Osteoblast (primary cell): ENCODE results near the gene KRTAP20-1. TPM values are rescaled to one million over a fixed set of nuclear protein-coding genes. Genes with fewer than 3 reads are reported as not detected.

Experiments
- DNase-seq: peaks from one replicate; pipeline ENCODE4 v3.0.0; 2011; ENCODE audit warnings: low spot score, mixed read lengths; ENCODE audit not compliant: insufficient read length; ENCODE audit errors: missing footprints
- H2AFZ ChIP-seq: 2 replicates; pipeline ENCODE4 v1.6.0; 2011; ENCODE audit warnings: mild to moderate bottlenecking, low read length
- H3K27ac ChIP-seq: 2 replicates; pipeline ENCODE4 v1.5.1; 2011; ENCODE audit warnings: mild to moderate bottlenecking, low read depth, low read length, moderate library complexity
- H3K27me3 ChIP-seq: 2 replicates; pipeline ENCODE4 v1.6.0; 2012; ENCODE audit warnings: mild to moderate bottlenecking, control low read depth, inconsistent platforms, low read length, moderate library complexity; ENCODE audit not compliant: insufficient read depth
- H3K36me3 ChIP-seq: 2 replicates; pipeline ENCODE4 v1.5.1; 2011; ENCODE audit warnings: mild to moderate bottlenecking, low read length, control low read depth, moderate library complexity; ENCODE audit not compliant: insufficient read depth
- H3K4me1 ChIP-seq: 2 replicates; pipeline ENCODE4 v1.5.1; 2011; ENCODE audit warnings: mild to moderate bottlenecking, low read length, control low read depth, moderate library complexity; ENCODE audit not compliant: insufficient read depth
- H3K4me2 ChIP-seq: 2 replicates; pipeline ENCODE4 v1.6.0; 2011; ENCODE audit warnings: mild to moderate bottlenecking, low read length; ENCODE audit not compliant: insufficient read depth
- H3K4me3 ChIP-seq: fragments of 200-600 bp; sonication (generic); 3 replicates; pipeline ENCODE4 v1.5.1; 2012; ENCODE audit warnings: mild to moderate bottlenecking, low read length, inconsistent platforms; ENCODE audit not compliant: insufficient read depth
- H3K79me2 ChIP-seq: 2 replicates; pipeline ENCODE4 v1.6.0; 2012; ENCODE audit warnings: mild to moderate bottlenecking, low read length, control low read depth, inconsistent platforms; ENCODE audit not compliant: insufficient read depth
- H3K9me3 ChIP-seq: 2 replicates; pipeline ENCODE4 v1.5.1; 2011; ENCODE audit warnings: low read depth, low read length, control low read depth
- H4K20me1 ChIP-seq: 2 replicates; pipeline ENCODE4 v1.6.0; 2012; ENCODE audit warnings: mild to moderate bottlenecking, low read length, control low read depth; ENCODE audit not compliant: insufficient read depth
- CTCF ChIP-seq: IDR thresholded peaks from 2 replicates; pipeline ENCODE4 v1.5.1; 2011; ENCODE audit warnings: mild to moderate bottlenecking, low read depth, low read length, moderate library complexity; ENCODE audit errors: extremely low read depth
- total RNA-seq: library from RNA; depleted of rRNA; stranded (reverse); fragments of >200 nt; gene quantifications from 2 replicates; pipeline ENCODE4 v1.2.3, GENCODE V29; 2012

Gene KRTAP20-1
- total RNA-seq: not detected in 2 replicates

GRCh38 chr21:30616125-30616524 is at the start of gene KRTAP20-1:
Gene KRTAP20-1 (plus strand): TSS chr21:30616425. CDS start chr21:30616455, 30 bp downstream.
- Histone ChIP-seq H3K4me1 (no peaks in the 10 kb centered on the region), H3K79me2 (no peaks in the 10 kb centered on the region), H3K9me3 (peaks cover 8% of the 10 kb centered on the region), H3K36me3 (no peaks in the 10 kb centered on the region), H3K27ac (no peak within 1 kb of the TSS), H3K27me3 (no peaks in the 10 kb centered on the region), H4K20me1 (no peaks in the 10 kb centered on the region), H2AFZ (no peak within 1 kb of the TSS), H3K4me2 (no peak within 1 kb of the TSS), H3K4me3 (no peak within 1 kb of the TSS)
- TF ChIP-seq CTCF: no peak
- DNase-seq: peak; percentile 18

- no peak for DNase-seq
- Histone ChIP-seq H3K79me2 (no peaks in the 10 kb centered on the region), H3K4me1 (no peaks in the 10 kb centered on the region), H3K9me3 (no peaks in the 10 kb centered on the region), H3K27me3 (no peaks in the 10 kb centered on the region), H4K20me1 (no peaks in the 10 kb centered on the region), H3K36me3 (no peaks in the 10 kb centered on the region), H3K4me3 (no peak overlapping the region), H3K27ac (no peak overlapping the region), H3K4me2 (no peak overlapping the region), H2AFZ (no peak overlapping the region)
- no peak for TF ChIP-seq CTCF
These were observed 48.6 kb upstream of the KRTAP20-1 start for GRCh38 chr21:30567617-30568016.

- H3K9me3 ChIP-seq: no peaks in the 10 kb centered on the region
- no peak overlapping the region for H3K27ac ChIP-seq
- no peaks in the 10 kb centered on the region for H3K4me1 ChIP-seq
- no peaks in the 10 kb centered on the region for H3K79me2 ChIP-seq
- no peaks in the 10 kb centered on the region for H3K27me3 ChIP-seq
- no peaks in the 10 kb centered on the region for H4K20me1 ChIP-seq
- no peak overlapping the region for H2AFZ ChIP-seq
- no peak for DNase-seq
- H3K4me2 ChIP-seq: no peak overlapping the region
- H3K36me3 ChIP-seq: no peaks in the 10 kb centered on the region
- no peak overlapping the region for H3K4me3 ChIP-seq
- no peak for TF ChIP-seq CTCF
These were observed 38.5 kb upstream of the KRTAP20-1 start for GRCh38 chr21:30577766-30578165.

GRCh38 chr21:30579346-30579745 is 36.9 kb upstream of the KRTAP20-1 start:
- Histone ChIP-seq H3K9me3 (no peaks in the 10 kb centered on the region), H3K4me1 (no peaks in the 10 kb centered on the region), H3K27ac (no peak overlapping the region), H3K4me3 (no peak overlapping the region), H3K4me2 (no peak overlapping the region), H2AFZ (no peak overlapping the region), H3K27me3 (no peaks in the 10 kb centered on the region), H3K36me3 (no peaks in the 10 kb centered on the region), H4K20me1 (no peaks in the 10 kb centered on the region), H3K79me2 (no peaks in the 10 kb centered on the region)
- DNase-seq: no peak
- no peak for TF ChIP-seq CTCF
